Effector memory CD4-positive, alpha-beta T cell (primary cell): ENCODE measurements around the gene CMKLR1.

Experiments
- DNase-seq, 3 donors: peaks; one replicate each; pipeline ENCODE4 v3.0.0-alpha.2; 2020
- H3K27ac ChIP-seq: 2 replicates; pipeline ENCODE4 v1.7.0; 2013; ENCODE audit warnings: mild to moderate bottlenecking, low read length, moderate library complexity; ENCODE audit not compliant: insufficient read depth, poor library complexity, severe bottlenecking
- H3K27me3 ChIP-seq: replicated peaks from 2 replicates; pipeline ENCODE4 v1.7.0; 2013; ENCODE audit warnings: mild to moderate bottlenecking, low read length; ENCODE audit not compliant: insufficient read depth, control insufficient read depth, poor library complexity, severe bottlenecking
- H3K36me3 ChIP-seq: 2 replicates; pipeline ENCODE4 v1.7.0; 2013; ENCODE audit warnings: mild to moderate bottlenecking, low read length, moderate library complexity; ENCODE audit not compliant: control insufficient read depth, insufficient read depth
- H3K4me1 ChIP-seq: 2 replicates; pipeline ENCODE4 v1.7.0; 2013; ENCODE audit warnings: low read length, mild to moderate bottlenecking; ENCODE audit not compliant: control insufficient read depth, insufficient read depth, poor library complexity, severe bottlenecking
- H3K4me3 ChIP-seq: 2 replicates; pipeline ENCODE4 v1.7.0; 2013; ENCODE audit warnings: low read length, low read depth, mild to moderate bottlenecking; ENCODE audit not compliant: insufficient read depth, poor library complexity, severe bottlenecking
- H3K9me3 ChIP-seq: 2 replicates; pipeline ENCODE4 v1.7.0; 2013; ENCODE audit warnings: mild to moderate bottlenecking, low read length, moderate library complexity; ENCODE audit not compliant: control insufficient read depth

CMKLR1 gene

DNA sequence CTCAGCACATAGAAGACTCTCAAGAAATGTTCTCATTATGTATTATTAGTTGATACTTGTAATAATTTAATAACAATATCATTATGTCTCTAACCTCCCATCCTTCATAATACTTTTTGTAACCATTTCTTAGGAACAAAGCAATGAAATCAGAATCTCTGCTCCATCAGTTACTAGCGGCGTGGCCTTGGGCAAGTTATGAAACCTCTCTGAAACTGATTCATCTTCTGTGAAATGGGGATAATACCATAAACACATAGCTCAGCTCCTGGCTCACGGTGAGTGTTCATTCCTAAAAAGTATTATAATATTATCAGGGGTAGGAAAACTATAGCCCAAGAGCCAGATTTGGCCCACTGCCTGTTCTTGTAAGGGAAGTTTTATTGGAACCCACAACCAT, 11.4 kb upstream of the CMKLR1 start:
- no peak overlapping the region for H3K27ac ChIP-seq
- H3K4me3 ChIP-seq = no peak overlapping the region
- H3K4me1 ChIP-seq = no peaks in the 10 kb centered on the region
- DNase-seq = no peak
- no peaks in the 10 kb centered on the region for H3K36me3 ChIP-seq
- H3K9me3 ChIP-seq = no peaks in the 10 kb centered on the region
- H3K27me3 ChIP-seq = no peaks in the 10 kb centered on the region

GRCh38 chr12:108349278-108349688, 10.2 kb upstream of the CMKLR1 start:
- no peaks in the 10 kb centered on the region for H3K4me1 ChIP-seq

DNA sequence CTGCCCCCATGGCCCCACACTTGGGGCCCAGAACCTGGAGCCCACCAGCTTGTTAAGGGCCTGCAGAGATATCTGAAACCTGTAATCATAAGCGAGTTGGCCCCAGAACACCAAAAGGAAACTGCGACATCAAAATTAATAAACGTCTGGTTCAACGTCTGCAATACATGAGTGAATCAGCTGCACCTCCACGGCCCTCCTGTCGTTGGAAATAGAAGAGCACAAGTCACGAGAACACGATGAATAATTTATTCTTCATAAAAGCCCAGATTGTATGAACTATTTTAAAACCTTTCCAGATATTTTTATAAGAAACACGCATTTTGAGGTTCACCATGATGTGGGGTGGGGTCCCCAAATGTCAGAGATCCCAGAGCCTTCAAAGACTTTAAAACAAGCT, 9.7 kb upstream of the CMKLR1 start:
- no peaks in the 10 kb centered on the region for H3K36me3 ChIP-seq
- no peaks in the 10 kb centered on the region for H3K9me3 ChIP-seq
- no peaks in the 10 kb centered on the region for H3K4me1 ChIP-seq
- no peaks in the 10 kb centered on the region for H3K27me3 ChIP-seq
- no peak for DNase-seq
- no peak overlapping the region for H3K4me3 ChIP-seq
- no peak overlapping the region for H3K27ac ChIP-seq

More at GRCh38 chr12:108349278-108349688, 10.2 kb upstream of the CMKLR1 start:
- Histone ChIP-seq H3K27me3 (no peaks in the 10 kb centered on the region), H3K27ac (no peak overlapping the region), H3K4me3 (no peak overlapping the region), H3K9me3 (no peaks in the 10 kb centered on the region), H3K36me3 (no peaks in the 10 kb centered on the region)
- DNase-seq = no peak

DNA sequence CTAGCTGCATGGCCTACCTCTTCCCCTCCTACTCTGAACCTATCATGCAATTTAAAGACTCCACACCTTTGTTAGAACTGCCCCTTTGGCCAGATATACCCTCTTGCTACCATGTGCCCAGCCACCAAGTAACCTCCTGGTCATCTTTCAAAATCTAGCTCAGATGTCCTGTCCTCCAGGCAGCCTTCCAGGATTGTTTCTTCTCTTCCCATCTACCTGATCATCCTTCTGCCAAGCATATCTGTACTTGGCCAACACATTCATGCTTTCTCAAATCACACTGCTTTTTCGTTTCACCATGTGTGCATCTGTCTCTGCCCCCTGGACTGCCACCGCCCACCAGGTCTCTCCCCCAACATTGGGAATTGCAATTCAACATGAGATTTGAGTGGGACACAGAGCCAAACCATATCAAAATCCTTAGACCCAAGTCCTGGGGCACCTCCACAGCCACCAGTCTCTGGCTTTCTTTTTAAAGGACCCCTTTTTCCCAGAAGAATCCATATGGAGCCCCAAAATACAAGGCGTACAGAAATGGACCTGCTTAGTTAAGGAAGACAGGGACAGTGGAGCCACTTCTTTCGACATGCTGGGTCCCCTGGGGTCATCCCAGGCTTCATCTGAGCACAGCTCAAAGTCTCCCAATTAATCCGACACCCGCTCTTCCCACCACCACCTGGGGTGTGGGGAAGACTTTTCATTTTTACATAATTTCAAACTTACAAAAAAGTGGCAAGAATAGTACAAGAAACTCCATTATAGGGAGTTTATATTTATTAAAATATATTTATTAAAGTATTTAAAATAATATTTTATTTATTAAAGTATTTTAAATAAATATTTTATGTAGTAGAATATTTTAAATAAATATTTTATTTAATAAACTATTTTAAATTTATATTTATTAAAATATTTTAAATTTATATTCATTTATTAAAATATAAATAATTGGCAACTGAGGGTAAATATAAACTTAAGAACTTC, 7.9 kb upstream of the CMKLR1 start:
- H3K4me1 ChIP-seq = no peaks in the 10 kb centered on the region
- DNase-seq = no peak
- H3K36me3 ChIP-seq = no peaks in the 10 kb centered on the region
- H3K9me3 ChIP-seq = no peaks in the 10 kb centered on the region
- H3K27ac ChIP-seq = no peak overlapping the region
- no peak overlapping the region for H3K4me3 ChIP-seq
- no peaks in the 10 kb centered on the region for H3K27me3 ChIP-seq

GRCh38 chr12:108345716-108346633, 6.9 kb upstream of the CMKLR1 start:
- Histone ChIP-seq H3K9me3 (no peaks in the 10 kb centered on the region), H3K27ac (no peak overlapping the region), H3K4me3 (no peak overlapping the region), H3K27me3 (no peaks in the 10 kb centered on the region), H3K36me3 (no peaks in the 10 kb centered on the region), H3K4me1 (no peaks in the 10 kb centered on the region)
- no peak for DNase-seq

DNA sequence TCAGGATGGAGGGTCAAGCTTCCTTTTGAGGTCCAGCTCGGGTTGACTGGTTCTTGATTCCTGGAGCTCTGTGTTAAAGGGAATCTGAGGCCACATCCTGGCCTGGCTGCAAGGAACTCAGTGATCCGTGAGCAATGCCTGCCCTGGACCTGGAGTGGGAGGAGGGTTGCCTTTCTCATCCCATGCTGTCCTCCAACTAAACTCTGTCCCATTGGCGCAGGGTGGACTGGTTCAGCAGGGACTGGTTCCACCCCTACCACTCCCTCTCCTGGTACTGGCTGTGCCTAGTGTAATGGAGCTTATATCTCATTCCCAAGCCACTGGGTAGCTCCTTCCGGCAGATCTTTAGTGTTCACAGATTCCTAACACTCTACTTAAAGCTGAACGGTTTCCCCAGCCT, 3.9 kb upstream of the CMKLR1 start:
- Histone ChIP-seq H3K36me3 (no peaks in the 10 kb centered on the region), H3K4me3 (no peak overlapping the region), H3K9me3 (no peaks in the 10 kb centered on the region), H3K27me3 (no peaks in the 10 kb centered on the region), H3K27ac (no peak overlapping the region), H3K4me1 (no peaks in the 10 kb centered on the region)
- no peak for DNase-seq

GRCh38 chr12:108341854-108342847, 3.0 kb upstream of the CMKLR1 start:
- no peaks in the 10 kb centered on the region for H3K4me1 ChIP-seq
- H3K36me3 ChIP-seq = no peaks in the 10 kb centered on the region
- H3K9me3 ChIP-seq = no peaks in the 10 kb centered on the region
- no peak for DNase-seq
- H3K27me3 ChIP-seq = no peaks in the 10 kb centered on the region
- no peak overlapping the region for H3K27ac ChIP-seq
- no peak overlapping the region for H3K4me3 ChIP-seq

- no peak for DNase-seq
Observed at GRCh38 chr12:108341356-108341755, 2.2 kb upstream of the CMKLR1 start.

DNA sequence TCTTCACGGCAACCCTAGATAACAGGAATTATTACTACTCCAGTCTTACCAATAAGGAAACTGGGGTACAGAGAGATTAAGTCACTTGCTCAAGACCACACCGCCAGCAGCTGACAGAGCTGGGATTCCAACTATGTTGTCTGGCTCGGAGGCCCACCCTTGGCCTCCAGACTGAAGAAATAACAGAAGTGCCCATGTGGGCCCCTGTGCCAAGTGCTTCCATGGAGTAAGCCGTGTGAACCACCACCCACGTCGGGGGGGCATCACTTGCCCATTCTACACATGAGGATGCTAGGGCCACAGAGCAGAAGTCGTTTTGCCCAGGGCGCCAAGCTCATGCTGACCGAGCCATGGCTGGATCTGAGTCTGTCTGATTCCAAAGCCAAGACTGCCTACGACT, 926 bp upstream of the CMKLR1 start:
- DNase-seq = no peak
- Histone ChIP-seq H3K4me1 (no peaks in the 10 kb centered on the region), H3K4me3 (no peak overlapping the region), H3K9me3 (no peaks in the 10 kb centered on the region), H3K36me3 (no peaks in the 10 kb centered on the region), H3K27me3 (no peaks in the 10 kb centered on the region), H3K27ac (no peak overlapping the region)

More at GRCh38 chr12:108341356-108341755, 2.2 kb upstream of the CMKLR1 start:
- no peaks in the 10 kb centered on the region for H3K9me3 ChIP-seq
- no peaks in the 10 kb centered on the region for H3K27me3 ChIP-seq
- H3K27ac ChIP-seq = no peak overlapping the region
- no peak overlapping the region for H3K4me3 ChIP-seq
- no peaks in the 10 kb centered on the region for H3K4me1 ChIP-seq
- H3K36me3 ChIP-seq = no peaks in the 10 kb centered on the region
